ENCODE data around the gene ZNF628. TPM values are rescaled to one million over a fixed set of nuclear protein-coding genes. Genes with fewer than 3 reads are reported as not detected.

The ZNF628 gene
- total and polyA plus RNA-seq, 2 donors (not counting 1 experiment from before 2014, with no cell fraction given), result 13.3 to 18.3 TPM

GRCh38 chr19:55463583-55464031, 12.8 kb upstream of the ZNF628 start:
- peaks cover 0 to 3% (median 0%) of the 10 kb centered on the region in 3 donors for H3K9me3 ChIP-seq (ENCODE audit: control extremely low read depth in 1 of 3, control insufficient read depth in 2 of 3, insufficient read depth in 1 of 3, low read length in 2 of 3)
- no peak overlapping the region for H3K4me2 ChIP-seq (replicated peaks; ENCODE audit: low read depth, low read length, poor library complexity, severe bottlenecking)
- H3K4me3 Mint-ChIP-seq, result no peak overlapping the region
- no peak overlapping the region for H3K27ac ChIP-seq (ENCODE audit: low read length in 2 of 2)
- TF ChIP-seq, protein P1, sequence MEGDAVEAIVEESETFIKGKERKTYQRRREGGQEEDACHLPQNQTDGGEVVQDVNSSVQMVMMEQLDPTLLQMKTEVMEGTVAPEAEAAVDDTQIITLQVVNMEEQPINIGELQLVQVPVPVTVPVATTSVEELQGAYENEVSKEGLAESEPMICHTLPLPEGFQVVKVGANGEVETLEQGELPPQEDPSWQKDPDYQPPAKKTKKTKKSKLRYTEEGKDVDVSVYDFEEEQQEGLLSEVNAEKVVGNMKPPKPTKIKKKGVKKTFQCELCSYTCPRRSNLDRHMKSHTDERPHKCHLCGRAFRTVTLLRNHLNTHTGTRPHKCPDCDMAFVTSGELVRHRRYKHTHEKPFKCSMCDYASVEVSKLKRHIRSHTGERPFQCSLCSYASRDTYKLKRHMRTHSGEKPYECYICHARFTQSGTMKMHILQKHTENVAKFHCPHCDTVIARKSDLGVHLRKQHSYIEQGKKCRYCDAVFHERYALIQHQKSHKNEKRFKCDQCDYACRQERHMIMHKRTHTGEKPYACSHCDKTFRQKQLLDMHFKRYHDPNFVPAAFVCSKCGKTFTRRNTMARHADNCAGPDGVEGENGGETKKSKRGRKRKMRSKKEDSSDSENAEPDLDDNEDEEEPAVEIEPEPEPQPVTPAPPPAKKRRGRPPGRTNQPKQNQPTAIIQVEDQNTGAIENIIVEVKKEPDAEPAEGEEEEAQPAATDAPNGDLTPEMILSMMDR (IDR thresholded peaks at IDR 0.05), result no peak
- no peak for TF ChIP-seq EZH2 (IDR thresholded peaks at IDR 0.05; ENCODE audit: borderline replicate concordance, insufficient read depth, low read depth, low read length, poor library complexity, severe bottlenecking)
- H3K27ac Mint-ChIP-seq, result no peak overlapping the region
- H3K27me3 ChIP-seq (replicated peaks in 1 of 4; ENCODE audit: control extremely low read depth in 1 of 4, control insufficient read depth in 3 of 4, insufficient read depth in 4 of 4, low read length in 3 of 4), result no peaks in the 10 kb centered on the region
- intact Hi-C loops (cut with micrococcal nuclease), result loop anchor here (5.0 kb wide), 1 partner anchor 56 kb away; the partner anchor contains the start of gene UBE2S
- ChIA-PET POLR2A (no interaction called here), CTCF (interaction anchor here (2.3 kb wide), 1 partner anchor 40 kb away, joined by 18 read pairs; no protein-coding TSS in a partner anchor)
- H2AFZ ChIP-seq (ENCODE audit: insufficient read depth, low read depth, low read length, poor library complexity, severe bottlenecking), result no peak overlapping the region
- H4K20me1 ChIP-seq (ENCODE audit: control insufficient read depth, insufficient read depth, low read length, poor library complexity, severe bottlenecking), result no peaks in the 10 kb centered on the region
- H3K4me1 ChIP-seq (ENCODE audit: control insufficient read depth in 2 of 2, insufficient read depth in 2 of 2, low read length in 2 of 2), result peaks cover 14 to 20% of the 10 kb centered on the region in 2 donors
- WGBS (ENCODE audit: insufficient coverage), result 80% methylated on average over 15 of the region's 15 CpGs
- H3K9me3 Mint-ChIP-seq (ENCODE audit: insufficient read depth), result no peaks in the 10 kb centered on the region
- no peaks in the 10 kb centered on the region for H3K27me3 Mint-ChIP-seq
- ATAC-seq (ENCODE audit: low read depth) (no peak), DNase-seq (no peak)
- H3K4me3 ChIP-seq (ENCODE audit: control extremely low read depth in 1 of 5, extremely low read depth in 1 of 5, insufficient read depth in 1 of 5, low read depth in 2 of 5, low read length in 4 of 5), result no peak overlapping the region
- no peaks in the 10 kb centered on the region for H3K36me3 ChIP-seq (replicated peaks in 1 of 2; ENCODE audit: control extremely low read depth in 1 of 2, control insufficient read depth in 1 of 2, extremely low read depth in 1 of 2, insufficient read depth in 2 of 2, low read length in 1 of 2)
- H3K4me1 Mint-ChIP-seq, result peaks cover 22% of the 10 kb centered on the region
- no peak overlapping the region for H3K9ac ChIP-seq (ENCODE audit: low read length)
- H3K79me2 ChIP-seq (ENCODE audit: control insufficient read depth, insufficient read depth, low read length), result no peaks in the 10 kb centered on the region

DNA sequence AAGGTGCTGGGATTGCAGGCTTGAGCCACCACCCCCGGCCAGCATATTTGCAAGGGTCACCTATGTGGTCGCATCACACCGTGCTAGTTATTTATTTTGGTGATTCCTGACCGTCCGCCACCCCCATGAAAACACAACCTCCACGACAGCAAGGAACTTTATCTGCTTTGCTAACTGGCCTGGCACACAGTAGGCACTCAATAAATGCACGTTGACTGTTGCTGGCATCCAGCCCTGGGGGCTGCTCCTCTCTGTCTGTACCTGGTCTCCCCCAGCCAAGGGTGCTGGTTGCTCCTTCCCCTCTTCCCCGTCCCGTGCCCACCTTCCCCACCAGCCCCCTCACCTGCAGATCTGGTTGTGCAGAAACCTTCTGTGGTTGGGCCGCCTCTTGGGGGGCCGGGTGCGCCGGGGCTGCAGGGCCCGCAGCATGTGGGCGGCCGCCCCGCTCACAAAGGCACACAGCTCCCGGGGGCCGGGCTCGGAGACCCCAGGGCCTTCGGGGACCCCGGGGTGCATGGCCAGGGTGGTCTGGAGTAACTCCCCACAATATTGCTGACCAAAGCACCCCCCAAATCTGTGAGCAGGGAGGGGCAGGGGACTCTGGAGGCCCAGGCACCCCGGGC, 12.3 kb upstream of the ZNF628 start:
- H3K36me3 ChIP-seq (replicated peaks in 1 of 2; ENCODE audit: control extremely low read depth in 1 of 2, control insufficient read depth in 1 of 2, extremely low read depth in 1 of 2, insufficient read depth in 2 of 2, low read length in 1 of 2), result no peaks in the 10 kb centered on the region
- Mint-ChIP-seq H3K27ac (no peak overlapping the region), H3K4me3 (no peak overlapping the region), H3K9me3 (ENCODE audit: insufficient read depth) (no peaks in the 10 kb centered on the region), H3K4me1 (peaks cover 22% of the 10 kb centered on the region), H3K27me3 (no peaks in the 10 kb centered on the region)
- no peak overlapping the region for H3K4me3 ChIP-seq (ENCODE audit: control extremely low read depth in 1 of 5, extremely low read depth in 1 of 5, insufficient read depth in 1 of 5, low read depth in 2 of 5, low read length in 4 of 5)
- H3K79me2 ChIP-seq (ENCODE audit: control insufficient read depth, insufficient read depth, low read length), result no peaks in the 10 kb centered on the region
- CTCF ChIA-PET, result no interaction called here
- no peaks in the 10 kb centered on the region for H4K20me1 ChIP-seq (ENCODE audit: control insufficient read depth, insufficient read depth, low read length, poor library complexity, severe bottlenecking)
- ATAC-seq (ENCODE audit: low read depth) (no peak), DNase-seq (no peak)
- H3K9me3 ChIP-seq (ENCODE audit: control extremely low read depth in 1 of 3, control insufficient read depth in 2 of 3, insufficient read depth in 1 of 3, low read length in 2 of 3), result peaks cover 0 to 3% (median 0%) of the 10 kb centered on the region in 3 donors
- H3K4me2 ChIP-seq (replicated peaks; ENCODE audit: low read depth, low read length, poor library complexity, severe bottlenecking), result no peak overlapping the region
- H3K27me3 ChIP-seq (replicated peaks in 1 of 4; ENCODE audit: control extremely low read depth in 1 of 4, control insufficient read depth in 3 of 4, insufficient read depth in 4 of 4, low read length in 3 of 4), result no peaks in the 10 kb centered on the region
- H3K27ac ChIP-seq (ENCODE audit: low read length in 2 of 2), result no peak overlapping the region
- intact Hi-C loops (cut with micrococcal nuclease), result loop anchor here (5.0 kb wide), 1 partner anchor 57 kb away; the partner anchor contains the start of gene UBE2S
- TF ChIP-seq EZH2 (IDR thresholded peaks at IDR 0.05; ENCODE audit: borderline replicate concordance, insufficient read depth, low read depth, low read length, poor library complexity, severe bottlenecking), result no peak
- TF ChIP-seq, protein P1 (IDR thresholded peaks at IDR 0.05), result no peak
- peaks cover 14 to 20% of the 10 kb centered on the region in 2 donors for H3K4me1 ChIP-seq (ENCODE audit: control insufficient read depth in 2 of 2, insufficient read depth in 2 of 2, low read length in 2 of 2)
- H2AFZ ChIP-seq (ENCODE audit: insufficient read depth, low read depth, low read length, poor library complexity, severe bottlenecking), result no peak overlapping the region
- POLR2A ChIA-PET, result no interaction called here
- WGBS (ENCODE audit: insufficient coverage), result 82% methylated on average over 16 of the region's 23 CpGs
- H3K9ac ChIP-seq (ENCODE audit: low read length), result no peak overlapping the region
